SIG-M5 treated with dmso at 0.1 percent for 504 hours (cell line): ENCODE data around the gene VWA7.

ENCODE experiments used
- DNase-seq: peaks from one replicate; lab custom pipeline; 2025; ENCODE audit not compliant: unreplicated experiment; lab: John Stamatoyannopoulos, UW

The VWA7 gene

DNA sequence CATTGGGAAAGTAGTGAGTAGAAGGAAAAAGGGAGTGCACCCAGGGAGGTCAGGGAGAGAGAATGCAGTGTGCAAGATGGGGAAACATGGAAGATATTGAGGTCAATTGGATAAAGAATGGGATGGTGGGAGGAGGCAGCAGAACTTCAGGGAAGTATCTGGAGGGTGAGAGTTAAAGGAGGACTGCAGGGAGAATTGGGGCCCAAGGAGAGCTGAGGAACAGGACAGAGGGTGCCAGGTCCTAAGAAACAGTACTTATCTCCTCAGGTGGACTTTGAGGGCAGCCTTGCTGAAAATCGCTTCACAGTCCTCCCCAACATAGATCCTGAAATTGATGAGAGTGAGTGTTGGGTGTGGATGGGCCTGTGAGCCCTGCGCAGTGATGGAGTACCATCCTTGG lies 18.8 kb downstream of the VWA7 start:
- DNase-seq = no peak

DNA sequence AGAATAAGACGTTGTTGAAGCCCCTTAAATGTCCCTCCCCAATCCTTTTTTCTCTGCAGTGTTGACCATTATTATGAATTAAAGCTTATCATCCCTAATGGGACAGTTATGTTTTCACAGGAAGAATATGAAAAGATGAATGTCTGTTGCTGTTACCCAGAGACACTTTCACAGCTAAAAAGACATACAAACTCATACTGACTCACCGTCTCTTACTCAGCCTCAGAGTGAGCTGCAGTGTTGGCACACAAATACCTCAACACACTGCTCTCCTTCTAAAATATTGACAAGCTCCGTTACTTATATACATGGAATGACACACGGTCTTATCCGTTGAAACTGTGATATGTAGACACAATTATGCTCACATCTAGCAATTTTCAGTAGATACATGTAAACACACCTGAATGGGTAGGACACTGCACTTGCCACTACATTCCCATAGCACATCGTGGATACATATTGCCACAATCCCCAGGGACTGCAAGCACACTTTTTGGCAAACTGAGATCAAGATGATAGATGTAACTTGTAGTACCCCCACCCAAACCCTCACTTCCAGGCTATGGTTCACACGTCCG lies 24.3 kb downstream of the VWA7 start:
- DNase-seq = no peak

DNA sequence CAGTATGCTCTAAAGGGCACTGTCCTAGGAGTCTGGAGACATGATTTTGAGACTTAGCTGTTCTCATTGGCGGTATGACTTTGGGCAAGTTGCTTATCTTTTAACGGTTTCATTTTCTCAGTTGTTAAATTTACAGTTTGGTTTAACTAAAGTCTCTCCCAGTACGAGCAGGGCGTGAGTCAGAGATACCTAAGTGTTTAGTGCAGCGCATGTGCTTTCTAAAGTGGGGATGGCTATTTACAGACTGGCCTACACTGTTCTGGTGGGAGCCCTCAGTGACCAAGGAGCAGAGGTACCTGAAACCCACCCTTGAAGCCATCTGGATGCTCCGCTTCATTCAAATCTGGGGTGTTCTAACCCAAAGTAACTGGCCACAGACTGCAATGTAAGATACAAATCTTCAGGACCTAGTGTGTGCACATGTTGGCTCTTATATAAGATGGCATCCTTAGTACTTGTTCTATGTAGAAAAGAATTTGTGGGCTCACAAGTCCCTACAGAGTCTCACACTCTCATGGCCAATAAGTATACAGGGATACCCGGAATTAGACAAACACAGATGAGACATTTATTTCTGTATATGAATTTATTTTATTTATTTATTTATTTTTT lies 26.6 kb downstream of the VWA7 start:
- DNase-seq = no peak

DNA sequence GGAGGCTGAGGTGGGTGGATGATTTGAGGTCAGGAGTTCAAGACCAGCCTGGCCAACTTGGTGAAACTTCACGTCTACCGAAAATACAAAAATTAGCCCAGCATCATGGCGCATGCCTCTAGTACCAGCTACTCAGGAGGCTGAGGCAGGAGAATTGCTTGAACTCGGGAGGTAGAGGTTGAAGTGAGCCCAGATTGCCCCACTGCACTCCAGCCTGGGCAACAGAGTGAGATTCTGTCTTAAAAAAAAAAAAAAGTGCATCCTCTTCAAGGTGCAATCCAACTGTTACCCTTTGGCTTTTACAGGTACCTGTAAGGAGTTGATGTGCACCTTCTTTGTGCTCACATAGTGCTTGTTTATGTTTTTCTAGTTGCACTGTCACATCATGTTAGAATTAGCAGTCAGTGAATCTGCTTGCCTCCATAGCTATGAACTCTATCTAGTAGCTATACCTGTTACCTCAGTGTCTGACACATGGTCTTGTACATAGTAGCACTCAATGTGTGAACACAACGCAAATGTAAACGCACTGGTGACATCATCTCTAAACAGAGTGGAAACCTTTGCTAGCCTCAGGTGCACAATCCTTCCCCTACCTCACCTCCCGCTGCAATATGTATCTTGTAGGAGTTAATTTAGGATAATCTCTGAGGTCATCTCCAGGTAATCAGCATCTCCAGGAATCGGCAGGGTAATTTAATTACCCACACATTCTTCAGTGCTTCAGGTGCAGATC lies 27.7 kb downstream of the VWA7 start:
- no peak for DNase-seq

DNA sequence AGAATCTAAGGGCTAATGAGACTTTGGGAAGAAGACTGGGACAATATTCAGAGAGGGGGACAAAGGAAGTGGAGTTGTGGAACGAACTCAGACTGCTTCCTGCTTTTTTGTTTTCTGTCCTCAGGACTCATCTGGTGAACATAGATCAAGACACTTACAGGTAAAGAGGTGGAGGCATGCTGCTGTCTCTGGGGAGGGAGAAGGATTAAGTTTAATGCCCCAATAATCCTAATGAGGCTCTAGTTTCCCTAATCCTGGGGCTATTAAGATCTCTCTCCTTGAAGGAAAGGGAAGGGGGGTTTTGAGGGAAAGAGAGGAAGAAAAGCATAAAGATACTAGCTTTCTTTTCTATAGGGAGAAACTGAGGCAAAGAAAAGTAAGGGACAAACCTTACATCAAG lies 32.7 kb downstream of the VWA7 start:
- DNase-seq = no peak

DNA sequence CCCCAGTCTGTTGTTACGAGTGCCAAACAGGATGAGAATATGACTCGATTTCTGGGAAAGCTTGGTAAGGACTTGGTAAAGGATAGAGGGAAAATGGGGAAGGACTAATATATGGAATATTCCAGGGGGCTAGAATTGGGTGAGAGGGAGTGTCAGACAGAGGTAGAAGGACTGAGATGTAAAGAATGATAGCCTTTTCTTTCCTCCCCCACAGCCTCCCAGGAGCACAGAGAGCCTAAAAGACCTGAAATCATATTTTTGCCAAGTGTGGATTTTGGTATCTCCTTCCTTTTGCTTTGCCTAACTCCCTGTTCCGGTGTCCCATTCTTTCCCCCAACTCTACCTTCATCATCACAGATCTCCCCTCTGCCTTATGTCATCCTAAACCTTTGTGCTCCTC lies 34.2 kb downstream of the VWA7 start:
- DNase-seq = no peak

DNA sequence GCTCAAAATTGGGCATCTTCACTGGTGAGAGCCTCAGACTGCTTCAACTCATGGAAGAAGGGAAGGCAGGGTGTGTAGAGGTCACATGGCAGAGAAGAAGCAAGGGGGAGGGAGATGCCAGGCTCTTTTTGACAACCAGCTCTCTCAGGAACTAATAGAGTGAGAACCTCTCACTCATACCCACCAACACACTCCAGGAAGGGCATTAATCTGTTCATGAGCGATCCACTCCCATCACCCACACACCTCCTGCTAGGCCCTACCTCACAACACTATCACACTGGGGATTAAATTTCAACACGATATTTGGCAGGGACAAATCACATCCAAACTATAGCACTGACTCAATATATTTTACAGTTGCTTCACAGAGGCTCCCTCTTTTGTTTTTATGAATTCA lies 35.3 kb downstream of the VWA7 start:
- no peak for DNase-seq

DNA sequence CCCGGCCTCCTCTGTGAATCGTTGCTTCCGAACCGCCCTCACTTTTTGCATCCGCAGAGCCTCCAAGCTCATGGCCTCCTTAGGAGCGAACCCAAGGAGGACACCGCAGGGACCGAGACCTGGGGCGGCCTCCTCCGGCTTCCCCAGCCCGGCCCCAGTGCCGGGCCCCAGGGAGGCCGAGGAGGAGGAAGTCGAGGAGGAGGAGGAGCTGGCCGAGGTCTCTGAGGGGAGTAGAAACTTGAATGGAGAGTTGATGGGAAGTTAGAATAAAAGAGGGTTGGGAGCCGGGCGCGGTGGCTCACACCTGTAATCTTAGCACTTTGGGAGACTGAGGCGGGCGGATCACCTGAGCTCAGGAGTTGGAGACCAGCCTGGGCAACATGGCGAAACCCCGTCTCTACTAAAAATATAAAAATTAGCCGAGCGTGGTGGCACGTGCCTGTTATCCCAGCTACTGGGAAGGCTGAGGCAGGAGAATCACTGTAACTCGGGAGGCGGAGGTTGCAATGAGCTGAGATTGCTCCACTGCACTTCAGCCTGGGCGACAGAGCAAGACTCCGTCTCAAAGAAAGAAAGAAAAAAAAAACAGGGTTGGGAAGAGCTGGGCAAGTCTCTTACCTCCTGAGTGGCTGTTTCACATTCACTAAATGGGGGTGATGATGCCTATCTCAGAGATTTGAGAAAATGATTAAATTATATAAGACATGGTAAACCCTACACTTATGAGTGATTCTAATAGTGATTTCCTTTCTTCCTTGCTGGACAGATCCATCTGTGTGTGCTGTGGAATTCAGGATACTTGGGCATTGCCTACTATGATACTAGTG lies 36.5 kb downstream of the VWA7 start:
- peak; percentile 61 for DNase-seq

DNA sequence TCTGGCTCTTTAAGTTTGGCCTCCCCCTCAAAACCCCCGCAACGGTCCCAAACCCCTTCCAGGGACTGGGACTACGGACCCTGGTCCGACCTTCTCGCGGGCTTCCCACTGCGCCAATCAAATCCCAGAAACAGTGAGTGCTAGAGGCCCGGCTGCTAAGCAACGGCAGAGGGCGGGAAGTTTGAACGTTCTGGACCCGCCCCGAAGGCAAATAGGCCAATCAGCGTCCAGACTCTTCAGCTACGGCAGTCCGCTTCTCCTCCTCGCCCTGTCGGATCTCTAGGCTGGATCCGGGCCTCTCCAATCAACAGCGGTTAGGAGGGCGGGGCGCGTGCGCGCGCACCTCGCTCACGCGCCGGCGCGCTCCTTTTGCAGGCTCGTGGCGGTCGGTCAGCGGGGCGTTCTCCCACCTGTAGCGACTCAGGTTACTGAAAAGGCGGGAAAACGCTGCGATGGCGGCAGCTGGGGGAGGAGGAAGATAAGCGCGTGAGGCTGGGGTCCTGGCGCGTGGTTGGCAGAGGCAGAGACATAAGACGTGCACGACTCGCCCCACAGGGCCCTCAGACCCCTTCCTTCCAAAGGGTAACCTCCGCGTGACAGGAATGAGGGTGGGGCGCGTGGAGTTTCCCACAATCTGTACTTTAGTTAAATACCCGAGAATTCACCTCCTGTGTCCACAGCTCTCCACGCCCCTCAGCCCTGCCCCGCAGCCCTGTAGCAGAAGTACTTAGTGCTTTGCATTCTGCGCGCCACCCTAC lies 37.3 kb downstream of the VWA7 start, which contains the start of gene MSH5:
TSS of gene MSH5 (plus strand) at position 367 of the 758 bp plus-strand sequence. CDS start 462 bp downstream, outside the sequence.
- peak; percentile 99 for DNase-seq

DNA sequence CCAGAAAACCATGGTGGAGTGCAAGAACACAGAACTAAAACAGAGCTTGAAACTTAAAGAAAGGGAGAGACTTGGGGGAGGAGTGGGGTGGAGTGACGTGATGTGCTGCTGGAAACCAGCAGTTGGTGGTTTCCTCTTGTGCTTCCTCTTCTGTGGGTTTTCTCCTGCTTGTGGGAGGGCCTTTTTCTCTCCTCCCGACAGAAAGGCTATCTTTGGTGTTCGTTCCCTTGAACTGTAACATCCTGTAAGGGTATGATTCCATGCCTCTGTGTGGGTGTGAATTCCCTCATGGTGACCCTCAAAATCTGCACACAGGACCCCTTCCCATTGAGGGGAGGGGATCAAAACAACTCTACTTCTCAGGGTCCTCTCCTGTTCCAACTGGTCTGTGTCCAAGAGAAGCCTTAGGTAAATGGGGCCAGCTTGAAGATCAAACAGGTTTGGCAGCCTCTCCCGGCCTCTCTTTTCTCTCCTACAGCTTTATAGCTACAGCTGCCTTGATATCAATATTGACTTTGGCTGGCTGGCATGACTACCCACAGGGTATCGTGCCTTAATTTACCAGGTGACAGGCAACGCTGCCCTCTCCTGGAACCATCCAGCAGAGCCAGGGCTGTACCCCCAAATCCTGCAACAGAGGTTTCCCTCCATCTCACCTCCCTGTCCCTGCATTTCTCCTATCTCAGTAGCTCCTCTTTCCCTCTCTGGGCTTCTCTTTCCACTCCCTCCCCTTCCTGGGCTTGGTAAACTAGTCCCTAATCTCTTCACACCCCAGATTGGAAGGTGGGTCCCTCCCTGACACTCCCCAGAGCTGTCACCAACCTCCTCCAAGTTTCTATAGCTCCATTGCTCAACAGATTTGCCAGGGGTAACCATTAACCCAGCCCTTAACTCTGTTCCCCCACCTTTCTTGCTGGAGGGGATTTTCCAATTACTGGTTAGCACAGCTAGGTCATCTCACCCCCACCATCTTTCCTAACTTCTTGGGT lies 38.8 kb downstream of the VWA7 start:
- peak; percentile 98 for DNase-seq

DNA sequence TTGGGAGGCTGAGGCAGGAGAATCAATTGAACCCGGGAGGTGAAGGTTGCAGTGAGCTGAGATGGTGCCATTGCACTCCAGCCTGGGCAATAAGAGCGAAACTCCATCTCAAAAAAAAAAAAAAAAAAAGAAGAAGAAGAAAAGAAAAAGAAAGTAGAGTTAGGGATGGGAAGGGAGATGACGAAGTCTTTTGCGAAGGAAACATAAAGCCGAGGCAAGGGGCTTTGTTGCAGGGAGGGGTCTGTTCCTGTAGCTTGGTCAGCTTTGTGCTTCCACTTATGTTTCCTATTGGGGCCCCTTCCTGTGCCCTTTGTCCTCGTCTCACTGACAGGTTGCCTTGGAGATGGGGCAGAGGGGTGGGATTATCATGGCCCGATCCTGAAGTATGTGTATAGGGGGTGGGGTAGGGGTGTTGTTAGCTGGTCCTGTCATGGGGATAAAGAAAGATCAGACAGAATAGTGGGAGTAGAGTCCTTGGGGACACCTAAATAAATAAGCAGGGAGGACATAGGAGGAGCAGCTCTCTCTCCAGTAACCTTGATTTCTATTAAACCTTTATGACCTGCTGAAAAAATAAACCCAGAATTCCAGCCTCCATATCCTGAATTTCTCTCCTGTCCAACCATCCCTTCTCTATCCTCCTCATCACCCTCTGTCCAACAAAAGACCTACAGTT lies 39.7 kb downstream of the VWA7 start:
- DNase-seq = peak; percentile 83

DNA sequence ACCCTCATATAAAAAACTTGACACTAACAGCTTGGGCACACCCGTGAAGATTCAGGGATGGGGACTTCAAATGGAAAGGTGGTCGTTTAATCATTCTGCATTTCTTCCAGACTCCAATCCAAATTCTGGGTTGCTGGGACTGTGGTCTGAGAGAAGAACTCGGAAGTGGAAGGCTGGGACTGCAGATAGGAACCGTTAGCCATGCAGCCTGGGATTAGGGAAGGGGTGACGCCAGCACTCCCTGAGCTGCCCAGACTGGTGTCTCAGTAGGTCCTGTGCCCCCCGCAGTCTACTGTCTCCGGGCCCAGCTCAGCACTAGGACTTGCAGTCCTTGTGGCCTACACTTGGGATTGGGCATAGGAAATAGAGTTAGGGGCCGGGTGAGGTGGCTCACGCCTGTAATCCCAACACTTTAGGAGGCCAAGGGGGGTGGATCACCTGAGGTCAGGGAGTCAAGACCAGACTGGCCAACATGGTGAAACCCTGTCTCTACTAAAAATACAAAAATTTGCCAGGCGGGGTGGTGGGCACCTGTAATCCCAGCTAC lies 40.3 kb downstream of the VWA7 start:
- no peak for DNase-seq

DNA sequence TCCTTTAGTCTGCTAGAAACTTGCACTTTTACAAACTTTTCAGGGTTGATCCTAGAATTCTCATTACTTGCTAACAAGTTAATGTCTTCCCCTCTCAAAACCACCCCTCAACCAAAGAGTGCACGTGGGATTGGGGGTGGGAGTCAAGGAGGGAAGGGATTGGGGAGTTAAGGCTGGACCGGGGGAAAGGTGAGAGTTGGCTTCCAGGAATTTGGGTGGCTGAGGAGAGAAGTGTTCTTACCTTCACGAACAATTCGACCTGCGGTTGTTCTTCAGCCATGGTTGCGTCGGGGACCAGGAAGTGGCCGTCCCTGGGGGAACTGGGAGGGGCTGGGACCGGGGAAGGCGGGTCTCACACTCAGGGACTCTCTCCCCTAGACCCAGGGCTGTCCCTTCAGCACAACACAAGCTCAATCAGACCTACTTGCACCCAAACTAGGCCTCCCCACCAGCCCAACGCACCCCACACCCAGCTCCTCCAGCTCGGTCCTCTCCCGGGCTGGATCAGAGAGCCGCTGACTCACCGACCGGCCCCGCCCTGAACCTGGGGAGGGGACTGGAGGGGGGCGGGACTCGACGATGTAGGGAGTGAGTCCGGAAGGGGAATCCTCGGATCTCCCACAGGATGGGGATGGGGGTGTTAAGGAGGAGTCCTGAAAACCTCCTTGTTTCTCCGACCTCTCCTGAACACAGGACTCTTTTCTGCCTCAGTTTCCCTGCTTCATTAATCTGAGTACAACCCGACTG lies 40.9 kb downstream of the VWA7 start, which contains the start of gene CLIC1:
TSS of gene CLIC1 (minus strand) at position 510 of the 747 bp plus-strand sequence. CDS start at position 280, 230 bp downstream.
- peak; percentile 84 for DNase-seq

DNA sequence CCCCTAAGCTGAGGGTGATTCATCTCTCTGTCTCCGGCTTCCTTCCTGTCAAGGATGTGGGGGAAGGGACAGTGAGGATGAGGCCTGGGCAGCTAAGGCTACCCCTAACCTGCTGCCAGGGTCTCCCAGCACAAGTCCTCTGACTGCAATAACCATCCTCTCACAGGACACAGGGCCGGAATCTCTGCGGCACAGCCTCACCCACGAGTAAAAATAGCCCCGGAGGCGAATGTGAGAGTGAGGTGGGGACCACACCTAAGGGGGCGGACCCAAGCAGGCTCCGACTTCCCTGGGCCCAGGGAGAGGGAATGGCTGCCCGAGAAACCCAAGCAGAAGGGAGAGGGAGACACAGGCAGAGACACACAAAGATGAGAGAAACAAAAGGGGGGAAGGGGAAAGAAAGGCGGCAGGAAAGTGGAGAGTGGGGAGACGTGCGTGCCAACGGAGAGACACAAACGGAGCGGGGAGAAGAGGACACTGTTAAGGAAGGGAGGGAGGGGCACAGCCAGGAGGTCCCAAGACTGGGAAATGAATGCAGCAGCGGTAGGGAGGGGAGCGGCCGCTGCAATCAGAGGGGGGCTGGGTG lies 42.2 kb downstream of the VWA7 start:
- peak; percentile 83 for DNase-seq

DNA sequence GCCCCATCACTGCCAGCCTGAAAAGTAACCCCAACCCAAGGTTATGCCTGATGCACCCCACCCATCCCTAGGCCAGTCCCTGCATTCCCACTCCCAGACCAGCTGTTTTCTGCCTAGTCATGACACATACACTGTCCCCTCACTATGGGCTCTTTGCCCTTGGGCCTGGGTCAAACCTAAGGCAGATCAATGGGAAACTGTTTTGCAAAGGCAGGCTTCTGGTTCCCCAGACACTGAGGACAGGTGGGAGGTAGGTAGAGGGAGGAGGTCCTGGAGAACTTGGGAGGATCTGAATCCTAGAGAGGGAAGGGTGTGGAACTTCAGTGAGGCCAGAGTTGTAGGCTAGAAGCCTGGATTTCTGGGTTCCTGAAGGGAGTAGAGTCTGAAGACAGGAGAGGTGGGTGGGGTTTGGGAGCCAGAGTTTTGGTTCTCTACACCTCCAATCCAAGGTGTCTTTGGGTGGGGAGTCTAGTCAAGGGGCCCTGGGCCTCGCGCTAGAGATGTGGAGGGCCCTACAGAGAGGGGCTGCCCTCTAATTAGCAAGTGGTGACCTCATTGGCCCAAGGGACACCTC lies 42.8 kb downstream of the VWA7 start:
- no peak for DNase-seq

DNA sequence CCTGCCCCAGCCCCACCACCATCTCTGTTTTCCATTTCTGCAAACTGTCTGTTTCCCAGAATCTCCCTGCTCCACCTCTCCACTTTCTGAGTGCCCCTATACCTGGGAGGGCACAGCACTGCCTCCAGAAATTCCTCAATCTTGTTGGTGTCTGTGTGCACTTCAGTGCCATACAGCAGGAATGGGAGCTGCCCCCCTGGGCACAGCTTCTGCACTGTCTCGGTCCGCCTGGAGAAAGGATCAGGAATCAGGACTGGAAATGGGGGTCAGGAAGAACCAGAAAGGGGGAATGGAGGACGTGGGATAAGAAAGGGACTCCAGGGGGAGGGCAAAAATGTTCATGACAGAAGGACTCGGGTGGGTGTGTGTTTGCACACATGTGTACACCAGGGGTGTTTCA lies 43.4 kb downstream of the VWA7 start:
- DNase-seq = no peak

DNA sequence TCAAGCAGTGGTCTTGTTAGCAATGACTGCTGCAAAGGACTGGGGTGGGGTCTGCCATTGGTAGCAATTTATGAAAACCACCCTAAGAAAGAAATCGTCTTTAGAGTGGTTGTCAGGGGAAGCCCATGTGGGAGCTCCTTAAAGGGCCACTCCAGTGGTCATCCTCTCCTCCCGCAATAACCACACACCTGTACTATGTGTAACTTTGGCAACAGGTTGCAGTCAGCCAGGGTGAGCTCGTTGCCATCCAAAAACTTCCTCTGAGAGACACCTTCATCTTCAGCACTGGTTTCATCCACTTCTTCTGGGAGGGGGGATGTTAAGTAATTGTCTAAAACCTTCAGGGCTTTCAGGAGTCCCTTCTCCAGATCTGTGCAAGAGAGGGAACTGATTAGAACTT lies 45.1 kb downstream of the VWA7 start:
- no peak for DNase-seq
